WI38 (cell line): Measurements from ENCODE around the gene CMBL.

Experiments
- H3K4me3 ChIP-seq: 2 replicates; pipeline ENCODE4 v1.5.1; 2011; ENCODE audit warnings: low read depth, mild to moderate bottlenecking, control low read depth, low read length
- CTCF ChIP-seq: IDR thresholded peaks from 2 replicates; pipeline ENCODE4 v1.5.1; 2012; ENCODE audit warnings: low read depth, mild to moderate bottlenecking, control low read depth, low read length

Gene CMBL

DNA sequence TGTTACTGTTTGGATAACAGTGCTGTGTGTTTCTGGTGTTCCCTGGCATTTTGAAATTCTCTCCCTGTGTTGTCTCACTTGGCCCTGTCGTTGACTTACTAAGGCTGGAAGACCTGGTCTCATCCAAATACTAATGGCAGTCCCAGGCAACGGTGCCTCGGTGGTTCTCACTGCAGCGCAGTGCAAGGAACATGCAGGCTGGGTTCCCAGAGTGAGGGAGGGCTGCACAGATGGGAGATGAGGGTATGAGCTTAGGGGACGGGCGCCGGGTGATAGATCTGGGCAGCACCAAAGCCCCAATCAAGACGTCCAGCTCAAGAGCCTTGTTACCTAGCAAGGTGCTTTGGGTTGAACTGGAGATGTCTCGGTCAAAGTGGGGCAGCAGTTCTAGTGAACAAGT is 46.6 kb downstream of the CMBL start:
- no peak overlapping the region for H3K4me3 ChIP-seq
- no peak for TF ChIP-seq CTCF

GRCh38 chr5:10259899-10260298 is 47.8 kb downstream of the CMBL start:
- TF ChIP-seq CTCF, result no peak
- no peak overlapping the region for H3K4me3 ChIP-seq

DNA sequence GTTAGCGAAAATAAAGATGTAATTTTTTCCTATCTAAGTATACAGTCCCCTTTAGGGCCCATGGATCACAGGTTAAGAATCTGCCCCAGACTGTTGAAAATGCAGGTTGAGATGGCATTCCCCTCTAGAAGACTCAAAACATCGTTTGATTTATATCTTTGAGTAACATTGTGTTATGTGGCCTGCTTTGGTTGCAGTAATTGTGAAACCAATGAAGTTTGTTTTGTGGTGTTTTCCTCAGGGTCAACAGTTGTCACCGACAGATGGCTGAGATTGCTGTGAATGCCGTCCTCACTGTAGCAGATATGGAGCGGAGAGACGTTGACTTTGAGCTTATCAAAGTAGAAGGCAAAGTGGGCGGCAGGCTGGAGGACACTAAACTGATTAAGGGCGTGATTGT is 49.8 kb downstream of the CMBL start:
- H3K4me3 ChIP-seq, result no peak overlapping the region
- TF ChIP-seq CTCF, result no peak

DNA sequence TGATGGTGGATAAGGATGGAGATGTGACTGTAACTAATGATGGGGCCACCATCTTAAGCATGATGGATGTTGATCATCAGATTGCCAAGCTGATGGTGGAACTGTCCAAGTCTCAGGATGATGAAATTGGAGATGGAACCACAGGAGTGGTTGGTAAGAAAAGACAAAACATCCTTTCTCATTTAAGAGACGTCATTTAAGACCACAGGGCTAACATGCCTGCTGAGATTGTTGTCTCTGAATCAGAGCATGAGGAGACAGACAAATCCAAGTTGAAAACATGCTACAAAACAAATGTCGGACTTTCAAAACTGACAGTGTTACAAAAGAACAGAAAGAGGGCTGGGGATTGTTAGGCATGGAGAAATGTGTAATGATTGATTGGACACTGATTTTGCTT is 53.0 kb downstream of the CMBL start:
- TF ChIP-seq CTCF, result no peak
- H3K4me3 ChIP-seq, result no peak overlapping the region

DNA sequence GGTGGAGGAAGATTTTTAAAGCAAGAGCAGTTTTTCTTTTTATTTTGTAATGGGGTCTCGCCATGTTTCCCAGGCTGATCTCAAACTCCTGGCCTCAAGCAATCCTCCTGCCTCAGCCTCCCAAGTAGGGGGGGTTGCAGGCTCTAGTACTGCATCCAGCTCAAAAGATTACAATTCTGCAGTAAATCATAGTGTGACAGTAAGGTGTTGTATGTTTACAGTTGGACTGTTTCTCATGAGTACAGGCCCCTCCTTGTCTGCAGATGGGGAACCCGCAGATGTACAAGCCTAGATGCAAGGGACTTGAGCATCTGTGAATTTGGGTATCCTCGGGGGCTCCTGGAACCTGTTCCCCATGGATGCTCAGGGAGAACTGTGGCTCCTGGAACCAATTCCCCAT is 54.3 kb downstream of the CMBL start:
- TF ChIP-seq CTCF, result no peak
- no peak overlapping the region for H3K4me3 ChIP-seq

- H3K4me3 ChIP-seq, result peak overlapping the region; percentile 96
- no peak for TF ChIP-seq CTCF
Observed at GRCh38 chr5:10251405-10251804, 56.3 kb downstream of the CMBL start.

DNA sequence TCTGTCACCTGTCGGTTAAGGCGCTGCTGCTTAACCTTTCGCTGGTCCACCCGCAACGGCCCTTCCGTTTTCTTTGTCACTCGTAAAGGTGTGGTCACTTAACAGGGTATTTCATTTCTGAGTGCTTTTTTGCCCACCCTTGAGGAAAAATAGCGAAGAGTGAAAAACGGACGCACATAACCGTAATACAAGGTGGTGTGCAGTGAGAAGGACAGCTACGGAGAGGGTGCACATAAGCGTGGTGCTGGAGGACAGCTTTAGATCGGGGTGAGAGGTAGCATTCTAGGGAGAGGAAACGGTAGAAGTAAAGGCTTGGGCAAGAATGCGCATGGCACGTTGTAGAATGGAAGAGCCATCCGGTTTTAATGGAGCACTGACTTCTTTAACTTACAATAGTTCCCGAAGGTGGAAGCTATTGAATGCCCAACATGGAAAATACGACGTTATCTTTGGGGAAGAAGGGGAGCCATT is 56.9 kb downstream of the CMBL start:
- peak overlapping the region; percentile 96 for H3K4me3 ChIP-seq
- no peak for TF ChIP-seq CTCF
